Right lobe of liver (tissue), 4 donors: ENCODE data around the gene CSGALNACT2.

Source experiments
- POLR2A ChIP-seq: fragments of 450-650 bp; IDR thresholded peaks from one replicate; pipeline ENCODE4 v1.6.1; 2017; ENCODE audit warnings: antibody characterized with exemption, mild to moderate bottlenecking
- TF ChIP-seq, protein P1 (sequence below), 4 donors: fragments of 200-600 bp in 3 of 4; fragments of 450-650 bp in 1 of 4; IDR thresholded peaks; one replicate each; pipeline versions ENCODE4 v1.5.1 to v1.8.0; 2016 to 2022; ENCODE audit warnings: antibody characterized with exemption in 4 of 4, mild to moderate bottlenecking in 2 of 4
- donor health status: DM: no; HTN: no; CAD: no.
- donor health status: DM: no; HTN: no; CAD: no.
- donor health status: DM: no; HTN: yes; CAD: no.

DNA sequence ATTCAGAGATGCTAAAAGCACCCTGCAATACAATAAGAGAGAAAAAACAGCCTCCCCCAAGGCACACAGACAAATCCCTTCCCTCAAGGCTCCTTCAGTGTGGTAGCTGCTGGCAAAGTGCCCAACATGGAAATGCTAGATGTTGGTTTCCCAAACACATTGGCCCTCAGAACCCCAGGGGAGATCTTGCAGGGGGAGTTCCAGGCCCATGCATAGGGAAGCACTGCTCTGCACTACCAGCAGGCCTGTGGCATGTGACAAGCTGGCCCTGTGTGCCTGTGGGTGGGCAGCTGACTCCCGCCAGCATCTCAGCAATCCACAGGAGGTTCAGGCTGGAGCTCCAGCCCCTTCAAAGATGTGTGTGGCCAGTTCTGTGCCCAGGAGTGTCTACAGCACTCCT lies 16.8 kb upstream of the CSGALNACT2 start:
- TF ChIP-seq, protein P1, sequence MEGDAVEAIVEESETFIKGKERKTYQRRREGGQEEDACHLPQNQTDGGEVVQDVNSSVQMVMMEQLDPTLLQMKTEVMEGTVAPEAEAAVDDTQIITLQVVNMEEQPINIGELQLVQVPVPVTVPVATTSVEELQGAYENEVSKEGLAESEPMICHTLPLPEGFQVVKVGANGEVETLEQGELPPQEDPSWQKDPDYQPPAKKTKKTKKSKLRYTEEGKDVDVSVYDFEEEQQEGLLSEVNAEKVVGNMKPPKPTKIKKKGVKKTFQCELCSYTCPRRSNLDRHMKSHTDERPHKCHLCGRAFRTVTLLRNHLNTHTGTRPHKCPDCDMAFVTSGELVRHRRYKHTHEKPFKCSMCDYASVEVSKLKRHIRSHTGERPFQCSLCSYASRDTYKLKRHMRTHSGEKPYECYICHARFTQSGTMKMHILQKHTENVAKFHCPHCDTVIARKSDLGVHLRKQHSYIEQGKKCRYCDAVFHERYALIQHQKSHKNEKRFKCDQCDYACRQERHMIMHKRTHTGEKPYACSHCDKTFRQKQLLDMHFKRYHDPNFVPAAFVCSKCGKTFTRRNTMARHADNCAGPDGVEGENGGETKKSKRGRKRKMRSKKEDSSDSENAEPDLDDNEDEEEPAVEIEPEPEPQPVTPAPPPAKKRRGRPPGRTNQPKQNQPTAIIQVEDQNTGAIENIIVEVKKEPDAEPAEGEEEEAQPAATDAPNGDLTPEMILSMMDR (IDR thresholded peaks at IDR 0.05), result no peak
- TF ChIP-seq POLR2A, result no peak
